NB4 (cell line): Measurements from ENCODE around the gene THADA.

Experiments
- POLR2A ChIP-seq: IDR thresholded peaks from 2 replicates; pipeline ENCODE4 v1.6.1; 2011; ENCODE audit warnings: mild to moderate bottlenecking; ENCODE audit not compliant: insufficient read length; ENCODE audit errors: extremely low read depth
- TF ChIP-seq, protein P1 (sequence below): IDR thresholded peaks from one replicate; pipeline ENCODE4 v1.5.1; 2012; ENCODE audit warnings: low read depth, low read length

DNA sequence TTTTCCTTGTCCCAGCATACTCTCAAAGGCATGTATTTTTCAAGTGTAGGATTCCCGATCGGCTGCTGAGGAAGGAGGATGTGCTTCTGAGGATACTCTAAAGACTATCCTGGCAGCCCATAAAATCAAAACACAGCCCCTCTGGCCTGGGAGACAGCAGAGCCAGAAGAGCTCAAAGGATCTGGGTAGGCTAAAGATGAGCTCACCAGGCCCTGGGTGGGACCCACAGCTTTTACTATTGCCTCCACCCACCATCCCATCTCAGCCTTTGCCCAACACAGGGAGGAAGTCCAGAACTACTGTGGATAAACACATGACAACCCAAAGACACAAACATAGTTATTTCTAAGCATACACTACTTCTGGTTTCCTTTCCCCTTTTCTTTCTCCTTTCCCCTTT is 290.3 kb downstream of the THADA start:
- no peak for TF ChIP-seq POLR2A
- TF ChIP-seq, protein P1, sequence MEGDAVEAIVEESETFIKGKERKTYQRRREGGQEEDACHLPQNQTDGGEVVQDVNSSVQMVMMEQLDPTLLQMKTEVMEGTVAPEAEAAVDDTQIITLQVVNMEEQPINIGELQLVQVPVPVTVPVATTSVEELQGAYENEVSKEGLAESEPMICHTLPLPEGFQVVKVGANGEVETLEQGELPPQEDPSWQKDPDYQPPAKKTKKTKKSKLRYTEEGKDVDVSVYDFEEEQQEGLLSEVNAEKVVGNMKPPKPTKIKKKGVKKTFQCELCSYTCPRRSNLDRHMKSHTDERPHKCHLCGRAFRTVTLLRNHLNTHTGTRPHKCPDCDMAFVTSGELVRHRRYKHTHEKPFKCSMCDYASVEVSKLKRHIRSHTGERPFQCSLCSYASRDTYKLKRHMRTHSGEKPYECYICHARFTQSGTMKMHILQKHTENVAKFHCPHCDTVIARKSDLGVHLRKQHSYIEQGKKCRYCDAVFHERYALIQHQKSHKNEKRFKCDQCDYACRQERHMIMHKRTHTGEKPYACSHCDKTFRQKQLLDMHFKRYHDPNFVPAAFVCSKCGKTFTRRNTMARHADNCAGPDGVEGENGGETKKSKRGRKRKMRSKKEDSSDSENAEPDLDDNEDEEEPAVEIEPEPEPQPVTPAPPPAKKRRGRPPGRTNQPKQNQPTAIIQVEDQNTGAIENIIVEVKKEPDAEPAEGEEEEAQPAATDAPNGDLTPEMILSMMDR = no peak
